ENCODE measurements around the gene ATXN2L.
"Not testable (repeated sequence)": the region's sequence is repeated elsewhere in the genome, so short reads cannot be mapped to it uniquely, and the experiment has no call there.

The ATXN2L gene

GRCh38 chr16:28872952-28873351 lies 50.2 kb downstream of the ATXN2L start:
- DNase-seq, result no peak

GRCh38 chr16:28873543-28874201 lies 50.9 kb downstream of the ATXN2L start:
- no peak for DNase-seq

DNA sequence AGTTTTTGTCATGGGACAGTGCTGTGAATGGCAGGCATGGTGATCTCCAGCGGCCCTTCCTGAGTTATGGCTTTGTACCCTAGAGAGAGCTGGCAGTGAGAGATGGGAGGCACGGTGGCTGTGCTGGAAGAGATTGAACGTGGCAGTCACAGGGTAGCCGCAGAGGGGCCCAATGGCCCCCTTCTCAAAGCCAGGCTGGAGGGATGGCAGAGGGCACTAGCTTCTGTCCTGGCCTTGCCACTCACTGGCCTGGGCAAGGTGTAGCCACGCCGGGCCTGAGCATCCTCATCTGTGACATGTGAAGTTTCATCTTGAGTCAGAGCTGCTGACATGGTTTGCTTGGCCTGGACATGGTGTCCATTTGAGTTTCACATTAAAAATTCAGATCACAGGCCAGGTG lies 51.6 kb downstream of the ATXN2L start:
- DNase-seq, result no peak

DNA sequence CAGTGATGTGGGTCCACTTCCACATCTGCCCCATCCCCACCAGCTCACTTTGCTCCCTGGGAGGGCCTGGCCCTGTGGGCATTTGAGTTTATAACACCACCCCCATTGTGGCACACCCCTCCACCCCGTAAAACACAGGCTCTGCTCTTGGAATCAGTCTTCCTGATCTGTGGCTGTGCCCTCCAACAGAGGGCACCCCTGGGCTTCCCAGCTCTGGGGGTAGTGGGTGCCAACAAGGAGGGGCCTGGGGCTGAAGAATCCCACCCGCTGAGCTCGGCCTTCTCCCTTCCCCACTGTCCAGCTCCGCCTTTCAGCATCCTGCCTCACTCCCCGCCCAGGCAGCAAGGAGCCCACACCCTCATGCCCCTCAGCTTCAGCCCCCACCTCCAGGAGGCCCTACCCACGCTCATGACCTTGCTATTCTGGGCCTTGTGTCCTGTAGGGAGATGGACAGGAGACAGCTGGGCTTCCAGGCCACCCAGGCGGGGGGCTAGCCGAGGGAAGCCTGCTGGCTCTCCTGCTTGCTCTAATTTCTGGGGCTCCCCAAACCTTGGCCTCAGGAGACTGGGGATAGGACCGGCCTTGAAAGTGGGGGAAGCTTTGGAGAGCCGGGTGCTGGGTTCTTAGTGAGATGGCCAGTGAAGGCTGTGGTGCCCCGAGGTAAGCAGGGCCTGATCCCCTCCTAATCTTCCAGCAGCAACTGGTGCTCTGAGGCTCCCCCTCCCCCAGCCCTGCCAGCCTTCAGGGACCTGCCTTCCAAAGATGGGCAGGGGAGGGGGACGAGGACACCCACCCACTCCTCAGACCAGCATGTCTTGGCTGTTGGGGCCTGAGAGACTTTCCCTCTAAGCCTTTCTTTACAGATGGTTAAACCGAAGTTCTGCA lies 52.6 kb downstream of the ATXN2L start:
- DNase-seq, result no peak

GRCh38 chr16:28876019-28876659 lies 53.3 kb downstream of the ATXN2L start:
- no peak for DNase-seq

- DNase-seq, result no peak
These were observed 54.3 kb downstream of the ATXN2L start for GRCh38 chr16:28876973-28877654.

DNA sequence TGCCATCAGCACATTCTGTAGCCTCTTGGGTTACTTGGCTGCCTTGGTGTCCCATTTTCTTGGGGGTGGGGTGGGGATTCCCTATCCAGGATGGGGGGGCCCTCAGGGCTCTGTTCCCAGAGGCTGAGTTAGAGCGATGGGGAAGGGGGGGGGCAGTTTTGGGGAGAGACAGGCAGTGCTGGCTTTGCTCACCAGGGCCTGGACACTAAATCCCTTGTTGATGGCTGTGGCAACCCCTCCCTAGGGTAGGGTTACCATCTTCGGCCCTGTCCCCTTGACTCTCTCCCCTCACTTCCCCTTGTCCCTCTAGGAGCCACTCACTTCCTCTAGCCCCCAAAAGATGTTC lies 54.8 kb downstream of the ATXN2L start:
- no peak for DNase-seq

DNA sequence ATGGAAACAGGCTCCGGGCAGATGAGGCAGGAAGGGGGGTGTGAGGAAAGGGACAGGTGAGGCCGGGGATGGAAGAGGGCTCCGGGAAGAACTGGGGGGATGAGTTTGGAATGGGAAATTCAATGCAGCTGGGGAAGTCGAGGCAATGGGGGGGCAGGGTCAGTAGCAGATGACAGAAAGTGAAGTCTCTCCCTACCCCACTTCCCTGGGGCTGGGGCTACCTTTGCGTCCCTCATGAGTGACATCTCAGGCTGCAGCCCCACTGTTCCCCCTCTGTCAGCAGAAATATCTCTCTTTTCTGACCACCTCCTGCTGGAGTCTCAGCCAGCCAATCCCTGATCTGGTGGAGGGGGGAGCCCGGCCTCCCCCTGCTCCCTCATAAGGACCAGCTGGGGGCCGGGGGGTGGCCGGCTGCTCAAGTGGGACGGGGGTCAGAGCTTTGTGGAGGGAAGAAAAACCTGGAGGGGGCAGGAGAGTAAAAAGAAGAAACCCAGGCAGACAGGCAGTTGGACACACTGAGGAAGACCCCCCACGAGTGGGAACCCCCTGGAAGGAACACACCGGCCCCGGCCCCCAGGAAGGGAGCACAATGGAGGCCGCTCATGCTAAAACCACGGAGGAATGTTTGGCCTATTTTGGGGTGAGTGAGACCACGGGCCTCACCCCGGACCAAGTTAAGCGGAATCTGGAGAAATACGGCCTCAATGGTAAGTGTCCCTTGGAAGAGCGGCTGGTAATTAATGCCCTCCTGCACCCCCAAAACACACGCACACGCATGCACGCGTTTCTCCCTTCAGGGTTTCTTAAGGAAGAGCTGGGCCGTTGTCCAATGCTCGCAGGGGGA lies 55.5 kb downstream of the ATXN2L start, which contains the start of gene ATP2A1:
Gene ATP2A1 (plus strand): TSS at position 406 of the 844 bp plus-strand sequence. CDS start 184 bp downstream, at position 590.
- no peak for DNase-seq

- no peak for DNase-seq
These were observed 56.6 kb downstream of the ATXN2L start for GRCh38 chr16:28879261-28879840.

DNA sequence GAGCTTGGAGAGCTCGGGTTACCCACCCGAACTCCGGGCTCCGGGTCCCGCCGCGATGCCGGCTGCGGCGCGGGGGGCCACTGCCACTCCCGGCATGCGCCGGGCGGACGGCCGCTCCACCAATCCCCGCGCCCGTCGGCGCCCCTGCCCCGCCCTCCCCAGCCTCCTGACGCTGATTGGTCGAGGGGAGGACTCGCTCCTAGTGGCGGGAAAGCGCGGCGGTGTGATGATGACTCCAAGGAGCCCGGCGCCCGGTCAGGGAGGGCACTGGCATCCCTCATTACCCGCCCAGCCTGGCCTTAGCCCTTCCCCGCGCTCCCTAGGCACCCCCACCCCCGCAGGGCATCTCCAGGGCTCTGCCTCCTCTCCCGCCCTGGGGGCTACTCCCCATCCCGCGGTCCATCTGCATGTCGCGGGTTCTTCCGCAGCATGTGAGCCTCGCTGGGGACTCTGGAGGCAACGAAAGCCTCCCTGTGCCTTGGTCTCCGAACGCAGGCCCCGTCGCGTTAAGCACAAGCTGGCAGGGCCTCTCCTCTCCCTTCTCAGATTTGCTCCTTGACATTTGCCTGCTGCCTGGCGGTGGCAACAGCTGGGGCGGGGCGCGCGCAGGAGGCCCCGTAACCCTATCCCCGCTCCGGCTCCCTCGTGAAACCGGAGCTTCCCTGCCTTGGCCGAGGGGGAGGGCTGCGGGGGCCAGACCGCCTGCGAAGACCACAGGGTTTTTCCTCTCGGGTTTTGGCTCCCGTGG lies 57.2 kb downstream of the ATXN2L start:
- DNase-seq, result peak; percentile 81

DNA sequence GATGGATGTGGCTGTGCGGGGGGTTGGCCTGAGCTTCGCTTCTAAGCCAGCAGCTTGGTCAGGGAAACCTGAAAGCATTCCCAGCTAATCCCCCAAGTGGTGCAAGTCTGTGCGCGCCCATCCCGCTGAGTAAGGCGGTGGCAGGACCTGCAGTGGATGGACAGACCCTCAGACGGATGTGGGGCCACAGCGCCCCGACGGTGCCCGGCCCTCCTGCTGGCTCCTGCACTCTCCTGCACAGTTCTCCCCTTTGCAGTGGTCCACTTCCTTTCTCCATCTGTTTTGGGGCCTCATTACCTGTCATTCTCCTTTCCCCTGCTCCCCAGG lies 57.8 kb downstream of the ATXN2L start:
- no peak for DNase-seq

GRCh38 chr16:28880955-28881354 lies 58.2 kb downstream of the ATXN2L start:
- no peak for DNase-seq

- DNase-seq, result not testable (repeated sequence)
These were observed 58.8 kb downstream of the ATXN2L start for GRCh38 chr16:28881565-28881964.

GRCh38 chr16:28882551-28883160 lies 59.9 kb downstream of the ATXN2L start:
- no peak for DNase-seq

GRCh38 chr16:28883221-28883996 lies 60.6 kb downstream of the ATXN2L start:
- no peak for DNase-seq

- no peak for DNase-seq
These were observed 61.2 kb downstream of the ATXN2L start for GRCh38 chr16:28884045-28884444.
